Measurements from ENCODE around the gene ARHGAP22. TPM values are rescaled to one million over a fixed set of nuclear protein-coding genes. Genes with fewer than 3 reads are reported as not detected.

The ARHGAP22 gene
- total RNA-seq, 1 donor from 2014 or later = 1.9 TPM

DNA sequence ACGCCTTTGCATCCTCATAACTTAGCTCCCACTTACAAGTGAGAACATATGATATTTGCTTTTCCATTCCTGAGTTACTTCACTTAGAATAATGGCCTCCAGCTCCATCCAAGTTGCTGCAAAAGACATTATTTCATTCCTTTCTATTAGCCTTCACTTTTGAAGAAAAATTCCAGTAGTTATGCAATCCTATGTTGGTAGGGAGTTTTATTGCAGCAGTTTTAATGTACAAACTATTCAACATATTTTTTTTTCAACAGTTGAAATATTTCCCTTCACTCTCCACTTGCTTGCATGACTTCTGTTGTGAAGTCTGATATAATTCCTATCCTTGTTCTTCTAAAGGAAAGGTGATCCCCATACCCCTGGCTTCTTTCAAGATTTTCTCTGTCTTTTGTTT lies 27.3 kb upstream of the ARHGAP22 start:
- H3K27ac Mint-ChIP-seq (ENCODE audit: unreplicated experiment) = no peak overlapping the region
- no peaks in the 10 kb centered on the region for H3K36me3 Mint-ChIP-seq (ENCODE audit: low read depth, unreplicated experiment)
- no peaks in the 10 kb centered on the region for H3K4me1 Mint-ChIP-seq (ENCODE audit: unreplicated experiment)
- peaks cover 5% of the 10 kb centered on the region for H3K27me3 Mint-ChIP-seq (ENCODE audit: unreplicated experiment)
- DNase-seq (ENCODE audit: low spot score) = no peak
- no peak overlapping the region for H3K4me3 Mint-ChIP-seq (ENCODE audit: unreplicated experiment)
- TF ChIP-seq CTCF (IDR thresholded peaks at IDR 0.05; ENCODE audit: unreplicated experiment) = no peak
- H3K9me3 Mint-ChIP-seq (ENCODE audit: unreplicated experiment) = no peaks in the 10 kb centered on the region

DNA sequence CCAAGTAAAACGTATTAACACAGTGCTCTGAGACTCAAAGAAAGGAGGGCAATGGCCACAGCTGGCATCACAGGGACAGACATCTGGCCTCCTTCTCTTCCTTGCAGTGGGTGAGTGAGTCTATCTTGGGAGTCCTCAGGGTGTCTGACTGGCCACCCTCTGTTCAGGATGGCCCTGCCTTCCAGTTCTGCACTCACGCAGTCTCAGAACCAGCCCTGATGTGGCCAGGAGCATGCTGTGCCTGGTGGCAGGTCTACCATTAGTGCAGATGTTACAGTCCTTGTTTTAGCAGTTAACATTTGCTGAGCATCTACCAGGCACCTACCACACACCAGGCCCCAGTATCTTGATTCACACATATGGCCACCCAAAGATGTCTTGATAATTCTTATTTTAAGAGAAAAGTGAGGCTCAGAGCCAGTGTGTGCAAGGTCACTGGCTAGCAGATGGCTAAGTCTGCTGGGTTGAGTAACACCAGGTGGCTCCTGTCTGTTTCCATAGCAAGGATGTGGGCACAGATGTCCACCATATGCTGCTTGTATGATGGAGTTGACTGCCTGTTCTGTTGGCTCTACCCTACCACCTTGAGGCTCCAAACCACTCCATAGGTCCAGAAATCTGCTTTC lies 23.2 kb upstream of the ARHGAP22 start:
- Mint-ChIP-seq H3K27ac (ENCODE audit: unreplicated experiment) (no peak overlapping the region), H3K4me1 (ENCODE audit: unreplicated experiment) (no peaks in the 10 kb centered on the region), H3K36me3 (ENCODE audit: low read depth, unreplicated experiment) (no peaks in the 10 kb centered on the region), H3K27me3 (ENCODE audit: unreplicated experiment) (no peaks in the 10 kb centered on the region), H3K4me3 (ENCODE audit: unreplicated experiment) (no peak overlapping the region), H3K9me3 (ENCODE audit: unreplicated experiment) (no peaks in the 10 kb centered on the region)
- DNase-seq (ENCODE audit: low spot score) = no peak
- no peak for TF ChIP-seq CTCF (IDR thresholded peaks at IDR 0.05; ENCODE audit: unreplicated experiment)

DNA sequence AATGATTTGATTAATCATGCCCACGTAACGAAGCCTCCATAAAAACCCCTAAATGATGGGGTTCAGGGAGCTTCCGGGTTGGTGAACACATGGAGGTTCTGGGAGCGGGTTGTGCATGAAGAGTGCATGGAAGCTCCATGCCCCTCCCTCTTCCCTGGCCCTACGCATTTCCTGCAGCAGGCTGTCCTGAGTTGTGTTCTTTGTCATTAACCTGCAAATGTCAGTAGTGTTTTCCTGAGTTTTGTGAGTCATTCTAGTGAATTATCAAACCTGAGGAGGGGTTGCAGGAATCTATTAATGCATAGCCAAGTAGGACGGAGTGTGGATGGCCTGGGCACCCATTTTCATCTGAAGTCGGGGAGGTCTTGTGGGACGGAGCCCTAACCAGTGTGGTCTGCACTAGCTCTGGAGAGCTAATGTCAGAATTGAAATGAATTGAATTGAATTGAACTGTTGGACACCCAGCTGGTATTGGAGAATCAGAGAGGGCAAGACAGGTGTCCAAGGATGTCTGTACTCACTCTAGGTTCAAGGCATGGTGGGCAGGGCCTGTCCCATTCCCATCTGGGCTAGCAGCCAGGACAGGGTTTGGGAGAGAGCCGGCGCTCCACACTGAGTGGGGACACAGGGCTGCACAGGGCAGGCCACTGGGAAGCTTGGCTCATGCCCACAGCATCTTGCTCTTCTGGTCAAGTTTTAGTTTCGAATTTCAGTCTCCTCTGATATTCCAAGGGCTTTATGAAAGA lies 22.3 kb upstream of the ARHGAP22 start:
- no peaks in the 10 kb centered on the region for H3K36me3 Mint-ChIP-seq (ENCODE audit: low read depth, unreplicated experiment)

DNA sequence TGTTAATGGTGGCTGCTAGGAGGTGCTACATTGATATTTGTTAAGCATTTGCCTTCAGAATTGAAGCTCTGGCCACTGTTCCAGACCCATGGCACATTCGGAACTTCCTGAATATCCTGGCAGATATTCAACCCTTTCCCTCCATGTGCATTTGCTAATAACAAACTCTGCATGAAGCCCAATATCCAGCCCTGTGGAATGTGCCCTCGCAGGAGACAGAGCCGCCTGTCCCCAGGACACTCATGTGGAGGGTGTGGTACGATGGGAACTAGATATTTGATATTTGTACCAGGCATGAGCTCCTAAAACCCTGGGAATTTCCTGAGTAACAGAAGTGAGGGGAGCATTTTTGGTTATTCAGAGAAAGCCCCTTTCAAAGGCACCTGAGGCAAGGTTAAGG lies 21.6 kb upstream of the ARHGAP22 start:
- Mint-ChIP-seq H3K4me1 (ENCODE audit: unreplicated experiment) (no peaks in the 10 kb centered on the region), H3K4me3 (ENCODE audit: unreplicated experiment) (no peak overlapping the region), H3K36me3 (ENCODE audit: low read depth, unreplicated experiment) (no peaks in the 10 kb centered on the region), H3K9me3 (ENCODE audit: unreplicated experiment) (no peaks in the 10 kb centered on the region), H3K27ac (ENCODE audit: unreplicated experiment) (no peak overlapping the region), H3K27me3 (ENCODE audit: unreplicated experiment) (no peaks in the 10 kb centered on the region)
- no peak for TF ChIP-seq CTCF (IDR thresholded peaks at IDR 0.05; ENCODE audit: unreplicated experiment)
- no peak for DNase-seq (ENCODE audit: low spot score)

More for the DNA sequence above, 22.3 kb upstream of the ARHGAP22 start:
- no peak overlapping the region for H3K27ac Mint-ChIP-seq (ENCODE audit: unreplicated experiment)
- H3K9me3 Mint-ChIP-seq (ENCODE audit: unreplicated experiment) = no peaks in the 10 kb centered on the region
- no peaks in the 10 kb centered on the region for H3K4me1 Mint-ChIP-seq (ENCODE audit: unreplicated experiment)
- no peak for DNase-seq (ENCODE audit: low spot score)
- TF ChIP-seq CTCF (IDR thresholded peaks at IDR 0.05; ENCODE audit: unreplicated experiment) = no peak
- no peak overlapping the region for H3K4me3 Mint-ChIP-seq (ENCODE audit: unreplicated experiment)
- no peaks in the 10 kb centered on the region for H3K27me3 Mint-ChIP-seq (ENCODE audit: unreplicated experiment)

GRCh38 chr10:48625826-48626134 lies 20.9 kb upstream of the ARHGAP22 start:
- no peak overlapping the region for H3K4me3 Mint-ChIP-seq (ENCODE audit: unreplicated experiment)
- H3K9me3 Mint-ChIP-seq (ENCODE audit: unreplicated experiment) = no peaks in the 10 kb centered on the region
- no peaks in the 10 kb centered on the region for H3K4me1 Mint-ChIP-seq (ENCODE audit: unreplicated experiment)
- no peak overlapping the region for H3K27ac Mint-ChIP-seq (ENCODE audit: unreplicated experiment)
- no peak for TF ChIP-seq CTCF (IDR thresholded peaks at IDR 0.05; ENCODE audit: unreplicated experiment)
- H3K27me3 Mint-ChIP-seq (ENCODE audit: unreplicated experiment) = no peaks in the 10 kb centered on the region
- DNase-seq (ENCODE audit: low spot score) = no peak
- no peaks in the 10 kb centered on the region for H3K36me3 Mint-ChIP-seq (ENCODE audit: low read depth, unreplicated experiment)
